Posterior cingulate gyrus (tissue), 11 donors: ENCODE results near the gene NSUN7.
A peak's percentile ranks its signal among the peaks of the same experiment; 100 is the strongest.

Source experiments
- DNase-seq, 10 donors: peaks; one replicate each; pipeline versions ENCODE4 v3.0.0 to v3.0.0-alpha.2; 2020 to 2021; ENCODE audit warnings: mixed read lengths in 3 of 10
- intact Hi-C: fragments of 100-400 bp; cut with DNase I; formaldehyde crosslinking; loops from one replicate; pipeline ENCODE4 v1.15.1; 2023

NSUN7 gene

DNA sequence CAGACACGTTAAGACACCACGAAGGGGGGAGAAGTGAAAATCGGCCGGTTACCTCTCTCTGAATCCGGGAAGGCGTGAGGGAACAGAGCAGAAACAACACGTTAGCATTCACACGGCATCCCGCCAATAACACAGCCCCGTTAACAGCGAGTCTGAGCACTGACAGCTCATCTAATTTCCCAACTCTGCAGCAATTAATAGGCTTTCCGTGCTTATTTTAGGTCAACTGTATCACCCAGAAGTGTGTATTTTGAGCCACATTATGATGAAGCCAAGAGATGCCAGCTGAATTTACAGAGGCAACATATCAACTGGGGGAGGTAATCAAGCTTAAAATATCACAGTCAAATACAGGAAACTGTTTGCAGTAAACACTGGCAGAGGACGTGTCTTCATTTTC, 92.6 kb downstream of the NSUN7 start:
- intact Hi-C loops: loop anchor here (5.0 to 10.0 kb wide), 2 partner anchors 55 to 108 kb away; no protein-coding TSS in a partner anchor
- DNase-seq: peak in 3 of 10 donors; percentile 22 to 44 (median 33)

DNA sequence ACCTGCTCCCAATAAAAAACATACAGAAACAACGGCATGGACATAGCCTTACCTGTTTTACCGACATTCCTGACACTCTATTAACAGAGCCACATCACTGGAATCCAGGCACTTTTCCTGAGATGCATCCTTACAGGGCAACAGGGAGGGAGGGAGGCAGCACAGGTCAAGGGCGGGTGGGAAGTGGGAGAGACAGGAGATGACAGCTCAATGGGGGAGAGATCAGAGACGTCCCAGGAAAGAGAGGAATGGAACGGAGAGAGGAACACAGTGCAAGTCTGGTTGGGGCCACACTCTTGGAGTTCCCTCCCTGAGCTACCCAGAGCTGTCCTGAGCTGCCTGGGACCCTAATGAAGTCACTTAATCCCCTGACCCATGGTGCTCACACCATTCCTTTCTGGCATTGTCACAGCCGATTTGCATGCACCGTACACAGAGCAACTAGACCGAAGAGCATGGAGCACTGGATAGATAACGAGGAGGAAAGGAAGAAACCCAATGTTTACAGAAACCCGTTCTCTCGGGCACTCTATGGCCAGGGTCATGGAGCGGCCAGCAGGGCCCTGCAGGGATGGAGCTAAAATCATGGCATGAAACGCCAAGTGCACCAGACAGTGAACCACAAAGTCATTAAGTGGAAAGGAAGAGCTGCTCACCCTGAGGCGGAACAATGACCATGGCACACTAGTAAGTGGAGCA, 93.1 kb downstream of the NSUN7 start:
- DNase-seq: no peak
- intact Hi-C loops: loop anchor here (5.0 to 10.0 kb wide), 2 partner anchors 54 to 108 kb away; no protein-coding TSS in a partner anchor

DNA sequence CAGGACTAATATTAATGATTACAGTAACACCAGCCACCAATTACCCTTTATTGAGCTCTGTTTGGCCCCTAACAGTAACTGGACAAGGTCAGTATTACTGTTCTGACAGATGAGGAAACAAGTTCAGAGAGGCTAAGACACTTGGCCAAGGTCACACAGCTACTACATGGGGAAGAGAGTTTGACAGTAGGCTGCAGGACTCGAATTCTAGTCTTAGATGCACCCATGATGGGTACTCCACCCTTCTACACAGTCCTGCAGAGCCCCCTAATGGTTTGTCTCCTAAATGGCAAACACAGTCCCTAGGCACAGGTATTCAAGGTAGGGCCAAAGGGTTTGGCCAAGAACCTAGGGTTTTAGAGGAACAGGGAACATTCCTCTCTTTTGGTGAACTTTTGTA, 93.9 kb downstream of the NSUN7 start:
- intact Hi-C loops: loop anchor here (5.0 to 10.0 kb wide), 2 partner anchors 54 to 109 kb away; no protein-coding TSS in a partner anchor
- no peak for DNase-seq

DNA sequence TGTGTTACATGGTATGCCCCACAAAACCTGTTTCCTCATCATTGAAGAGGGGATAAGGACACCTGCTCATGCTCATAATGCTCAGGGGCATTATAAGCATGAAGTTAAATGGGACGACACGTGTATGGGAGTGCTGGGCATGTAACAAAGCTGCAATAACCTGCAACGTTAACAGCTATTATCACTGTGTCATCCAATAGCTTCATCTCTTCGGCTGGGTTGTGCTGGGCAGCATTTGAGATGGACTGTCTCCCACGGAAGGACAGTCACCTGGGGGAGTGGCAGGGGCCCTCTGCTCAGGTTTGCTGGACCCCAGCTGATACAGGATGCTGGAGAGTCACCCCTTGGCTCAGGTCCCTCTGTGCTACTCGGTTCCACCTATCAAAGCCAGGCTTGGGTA, 94.5 kb downstream of the NSUN7 start:
- intact Hi-C loops: loop anchor here (5.0 to 10.0 kb wide), 2 partner anchors 53 to 109 kb away; no protein-coding TSS in a partner anchor

DNA sequence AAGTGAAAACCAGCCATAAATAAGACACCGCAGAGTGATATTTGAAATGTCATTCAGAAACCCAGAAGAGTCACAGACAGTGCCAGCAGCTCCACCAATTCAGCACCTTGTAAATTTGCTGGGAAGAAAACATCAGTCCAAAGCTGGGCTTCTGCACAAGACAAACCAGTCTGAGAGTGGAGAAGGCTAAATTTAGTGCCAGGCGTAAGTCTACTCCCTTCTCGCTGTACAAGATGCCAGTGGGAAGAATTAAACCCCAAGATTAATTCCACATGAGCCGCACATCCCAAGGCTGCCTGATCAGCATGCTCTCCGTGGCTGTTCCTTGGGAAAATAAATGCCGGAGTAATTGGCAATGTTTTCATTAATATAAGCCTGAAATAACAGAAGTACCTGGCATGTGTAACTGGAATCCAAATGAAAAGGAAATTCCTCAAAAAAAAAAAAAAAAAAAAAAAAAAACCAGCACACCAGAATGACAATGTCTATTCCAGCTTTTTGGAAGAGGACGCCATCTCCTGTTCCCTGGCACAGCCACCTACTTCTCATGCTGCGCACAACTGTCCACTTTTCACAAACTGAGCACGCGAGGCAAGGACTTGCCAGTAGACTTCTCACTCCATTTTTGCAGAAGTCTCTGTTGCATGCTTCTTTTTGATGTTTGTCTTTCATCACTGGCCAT, 95.5 kb downstream of the NSUN7 start:
- peak in 4 of 10 donors; percentile 23 to 73 (median 38) for DNase-seq
- intact Hi-C loops: loop anchor here (10.0 kb wide), 1 partner anchor 110 kb away; no protein-coding TSS in a partner anchor

More for the DNA sequence above, 94.5 kb downstream of the NSUN7 start:
- no peak for DNase-seq

DNA sequence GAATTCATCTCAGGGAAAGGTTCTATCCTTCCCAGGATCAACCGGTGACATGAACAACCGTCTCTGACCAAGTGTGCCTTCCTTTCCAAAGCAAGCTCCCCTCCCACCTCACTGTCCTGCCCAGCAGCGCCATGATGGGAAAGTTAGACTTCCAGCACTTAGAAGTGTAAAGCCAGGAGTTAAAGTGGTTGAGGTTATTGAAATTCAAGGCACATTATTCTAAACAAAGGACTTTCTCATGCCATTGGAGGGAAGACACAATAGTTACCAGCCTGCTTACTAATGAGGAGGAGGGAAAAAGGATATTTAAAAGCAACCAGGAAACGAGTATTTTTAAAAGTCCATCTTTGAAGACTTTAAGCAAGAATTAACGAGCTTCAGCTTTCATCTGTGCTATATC, 96.8 kb downstream of the NSUN7 start:
- intact Hi-C loops: loop anchor here (10.0 kb wide), 1 partner anchor 112 kb away; no protein-coding TSS in a partner anchor
- DNase-seq: no peak

DNA sequence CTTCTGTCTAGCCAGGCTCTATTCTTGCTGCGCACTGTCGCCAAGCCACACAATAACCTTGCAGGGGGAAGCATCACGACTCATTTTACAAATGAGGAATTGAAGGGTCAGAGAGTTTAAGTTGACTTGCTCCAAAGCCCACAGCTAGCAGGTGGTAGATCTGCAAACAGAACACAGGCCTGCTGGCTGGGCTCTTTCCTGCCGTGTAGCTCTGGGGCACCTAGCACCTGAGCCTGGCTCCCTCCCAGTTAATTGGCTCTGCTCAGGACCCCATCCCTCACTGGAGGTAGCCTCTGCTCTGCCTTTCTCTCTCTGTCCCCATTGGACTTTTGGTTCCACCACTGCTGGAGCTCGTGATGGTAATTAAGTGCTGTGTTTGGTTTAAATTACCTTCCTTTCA, 98.5 kb downstream of the NSUN7 start:
- intact Hi-C loops: loop anchor here (10.0 kb wide), 1 partner anchor 113 kb away; no protein-coding TSS in a partner anchor
- DNase-seq: no peak

DNA sequence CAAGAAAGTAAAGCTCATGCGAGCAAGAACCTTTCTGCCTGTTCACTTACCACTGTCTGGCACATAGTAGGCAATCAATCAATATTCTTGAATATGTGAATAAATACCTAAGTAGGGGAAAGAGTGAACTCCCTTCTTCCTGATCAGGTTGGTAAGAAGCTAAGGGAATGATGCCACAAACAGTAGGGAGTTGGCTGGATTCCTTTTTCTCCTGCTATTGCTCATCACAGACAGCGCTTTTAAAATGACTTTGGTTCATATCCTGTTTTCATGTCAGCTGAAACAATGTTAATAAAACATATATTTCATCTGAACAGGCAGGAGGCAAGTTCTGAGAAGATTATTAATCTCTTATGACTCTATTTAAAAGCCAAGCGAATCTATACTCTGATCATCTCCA, 99.2 kb downstream of the NSUN7 start:
- intact Hi-C loops: loop anchor here (10.0 kb wide), 1 partner anchor 114 kb away; no protein-coding TSS in a partner anchor
- no peak for DNase-seq

DNA sequence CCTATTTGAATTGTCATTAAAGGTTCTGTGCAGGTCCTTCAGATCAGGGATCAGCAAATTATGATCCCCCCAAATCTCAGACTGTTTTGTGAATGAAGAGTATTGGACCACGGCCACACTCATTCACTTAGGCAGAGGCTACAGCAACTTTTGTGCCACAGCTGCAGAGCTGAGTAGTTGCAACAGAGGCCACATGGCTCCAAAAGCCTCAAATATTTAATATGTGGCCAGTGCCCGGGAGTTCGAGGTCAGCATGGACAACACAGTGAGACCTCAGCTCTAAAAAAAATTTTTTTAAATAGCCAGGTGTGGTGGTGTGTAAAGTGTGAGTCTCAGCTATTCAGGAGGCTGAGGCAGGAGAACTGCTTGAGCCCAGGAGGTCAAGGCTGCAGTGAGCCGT, 100.7 kb downstream of the NSUN7 start:
- intact Hi-C loops: no loop called here
- DNase-seq: no peak

DNA sequence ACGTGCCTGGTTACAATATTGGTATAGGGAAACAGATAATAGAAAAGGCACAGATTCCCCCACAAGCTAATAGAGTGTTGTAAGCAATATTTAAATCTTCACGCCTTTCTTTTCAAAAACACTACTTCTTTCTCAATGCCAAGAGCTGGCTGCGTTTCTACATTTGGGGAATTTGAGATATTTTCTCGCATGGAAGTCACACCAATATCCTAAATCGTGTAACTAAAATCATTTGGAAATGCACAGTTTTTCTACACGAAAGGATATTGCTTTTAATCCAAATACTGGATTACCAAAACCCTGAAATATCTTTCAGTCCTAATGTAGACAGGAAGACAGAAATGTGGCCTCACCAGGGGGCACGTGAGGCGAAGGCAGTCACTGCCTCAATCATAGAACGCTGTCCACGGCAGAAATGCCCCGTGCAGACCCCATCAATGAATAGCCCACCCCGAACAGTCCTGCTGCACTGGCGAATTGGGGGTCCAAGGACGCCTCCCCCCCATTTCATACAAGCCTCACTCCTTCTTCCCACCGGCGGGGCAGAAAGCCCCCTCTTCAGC, 106.6 kb downstream of the NSUN7 start:
- intact Hi-C loops: no loop called here
- DNase-seq: no peak

DNA sequence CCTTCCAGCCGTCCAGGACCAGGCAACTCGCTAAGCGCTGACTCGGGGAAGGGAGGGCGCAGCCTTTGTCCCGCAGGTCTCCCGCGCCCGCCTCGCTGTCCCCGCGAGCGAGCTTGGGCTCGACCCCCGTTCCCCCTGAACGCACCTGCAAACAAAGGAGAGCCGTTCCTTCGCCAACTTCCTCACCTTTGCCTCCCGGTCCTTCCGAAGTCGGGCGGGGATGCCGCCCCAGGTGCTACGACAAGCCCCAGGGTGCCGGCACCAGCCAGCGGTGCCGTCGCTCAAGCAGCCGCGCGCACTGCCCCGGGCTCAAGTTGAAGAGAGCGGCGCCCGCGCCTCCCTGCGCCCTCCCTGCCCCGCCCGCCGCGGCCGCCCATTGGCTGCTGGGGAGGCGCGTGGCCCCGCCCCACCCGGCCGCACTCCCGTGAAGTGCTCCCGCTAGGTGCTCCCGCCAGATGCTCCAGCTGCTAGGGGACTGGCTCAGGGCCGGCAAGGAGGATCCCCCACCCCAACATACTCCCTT, 107.1 kb downstream of the NSUN7 start:
- peak; percentile 50 to 97 (median 72) for DNase-seq
- intact Hi-C loops: no loop called here

DNA sequence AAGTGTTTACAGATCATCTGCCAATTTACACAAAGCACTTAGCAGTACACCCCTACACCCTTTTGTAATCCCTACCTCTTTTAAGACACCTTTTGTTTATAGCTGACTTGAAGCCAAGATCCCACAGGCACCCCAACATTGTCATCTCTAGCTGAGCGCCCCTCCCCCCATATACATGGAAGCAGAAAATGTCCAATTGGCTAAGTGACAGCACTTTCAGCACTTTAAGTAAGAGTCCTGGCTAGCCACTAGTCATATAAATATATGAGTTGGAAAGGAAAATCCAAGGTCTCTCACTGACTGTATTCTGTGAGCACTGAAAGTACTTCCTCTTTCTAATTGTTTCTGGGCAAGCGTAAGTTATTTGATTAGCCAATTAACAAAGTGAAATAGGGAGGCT, 108.2 kb downstream of the NSUN7 start:
- intact Hi-C loops: no loop called here
- no peak for DNase-seq

DNA sequence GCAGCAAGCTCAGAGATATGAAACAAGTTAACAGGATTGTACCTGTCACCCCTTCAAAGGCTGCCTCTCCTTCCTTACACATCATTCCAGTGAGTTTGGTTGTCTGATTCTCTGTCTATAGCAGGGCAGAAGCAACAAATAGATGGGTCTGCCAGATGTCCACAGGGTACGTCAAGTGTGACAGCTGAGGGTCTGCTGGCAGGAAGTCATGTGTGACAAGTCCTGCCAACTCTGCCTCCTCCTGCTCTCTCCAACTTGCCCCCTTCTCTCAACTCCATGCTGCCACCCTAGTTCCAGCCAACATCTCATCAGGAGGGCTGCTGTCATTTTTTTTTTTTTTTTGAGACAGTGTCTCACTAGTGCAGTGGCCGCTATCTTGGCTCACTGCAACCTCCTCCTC, 109.2 kb downstream of the NSUN7 start:
- intact Hi-C loops: no loop called here
- DNase-seq: no peak
